Measurements from ENCODE around the gene PRKAR2B.

The PRKAR2B gene

GRCh38 chr7:107201795-107202450, 157.4 kb downstream of the PRKAR2B start:
- DNase-seq, result peak in 1 of 2 donors; percentile 31

GRCh38 chr7:107203607-107204006, 159.1 kb downstream of the PRKAR2B start:
- no peak for DNase-seq

- no peak for DNase-seq
These were observed 161.6 kb downstream of the PRKAR2B start for GRCh38 chr7:107206136-107206535.

- DNase-seq, result no peak
These were observed 162.2 kb downstream of the PRKAR2B start for GRCh38 chr7:107206706-107207105.

- no peak for DNase-seq
These were observed 163.0 kb downstream of the PRKAR2B start for GRCh38 chr7:107207459-107207858.

- DNase-seq, result no peak
These were observed 163.6 kb downstream of the PRKAR2B start for GRCh38 chr7:107208024-107208521.

- DNase-seq, result no peak
These were observed 164.1 kb downstream of the PRKAR2B start for GRCh38 chr7:107208563-107208962.

- no peak for DNase-seq
These were observed 165.1 kb downstream of the PRKAR2B start for GRCh38 chr7:107209565-107209964.

GRCh38 chr7:107210400-107210799, 165.9 kb downstream of the PRKAR2B start:
- DNase-seq, result no peak
